ENCODE data around the gene TM9SF2. TPM values are rescaled to one million over a fixed set of nuclear protein-coding genes. Genes with fewer than 3 reads are reported as not detected.
A peak's percentile ranks its signal among the peaks of the same experiment; 100 is the strongest.

The TM9SF2 gene
- total RNA-seq, 1 donor = 165 TPM

DNA sequence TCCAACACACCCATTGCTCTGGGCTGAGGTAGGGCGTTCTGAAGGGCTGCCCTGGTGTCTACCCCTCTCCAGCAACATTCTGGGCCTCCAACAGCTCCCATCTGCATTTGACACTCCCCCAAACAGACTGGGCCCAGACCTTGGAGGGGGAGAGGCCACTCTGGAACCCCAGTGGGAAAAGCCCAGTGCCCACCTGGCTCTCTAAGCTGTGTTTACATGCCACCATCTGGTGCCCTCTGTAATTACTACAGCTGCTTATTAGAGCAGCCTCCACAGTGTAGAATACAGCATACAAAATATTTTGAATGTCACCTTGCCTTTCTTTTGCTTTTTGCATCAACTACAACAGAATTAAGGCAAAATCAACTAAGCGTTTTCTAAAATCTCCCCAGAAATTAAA is 35.8 kb upstream of the TM9SF2 start:
- H3K4me3 ChIP-seq (ENCODE audit: low read depth, low read length) = no peak overlapping the region
- TF ChIP-seq CTCF (IDR thresholded peaks at IDR 0.05; ENCODE audit: insufficient read depth, low read depth, low read length) = no peak
- no peak for DNase-seq (ENCODE audit: low read depth)

DNA sequence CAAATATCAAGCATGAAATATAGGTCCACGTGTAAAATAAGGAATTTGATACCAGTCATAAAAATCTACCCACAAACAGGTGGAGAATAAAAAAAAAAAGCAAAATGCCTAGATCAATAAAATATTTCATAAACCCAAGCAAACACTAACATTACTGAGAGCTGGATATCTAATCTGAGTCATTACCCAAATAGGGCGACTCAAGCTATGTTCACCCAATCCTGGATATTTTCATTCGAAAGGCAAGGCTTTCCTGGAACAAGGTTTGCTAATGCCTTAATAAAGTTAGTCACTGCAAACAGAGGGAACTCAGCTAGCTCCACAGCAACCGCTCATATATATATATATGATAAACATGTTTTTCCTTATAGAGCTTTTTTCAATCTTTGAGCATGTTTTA is 33.5 kb upstream of the TM9SF2 start:
- H3K4me3 ChIP-seq (ENCODE audit: low read depth, low read length) = no peak overlapping the region
- DNase-seq (ENCODE audit: low read depth) = peak; percentile 52
- no peak for TF ChIP-seq CTCF (IDR thresholded peaks at IDR 0.05; ENCODE audit: insufficient read depth, low read depth, low read length)

GRCh38 chr13:99469041-99469440 is 32.2 kb upstream of the TM9SF2 start:
- DNase-seq (ENCODE audit: low read depth) = no peak
- no peak for TF ChIP-seq CTCF (IDR thresholded peaks at IDR 0.05; ENCODE audit: insufficient read depth, low read depth, low read length)
- no peak overlapping the region for H3K4me3 ChIP-seq (ENCODE audit: low read depth, low read length)

GRCh38 chr13:99470027-99470426 is 31.2 kb upstream of the TM9SF2 start:
- TF ChIP-seq CTCF (IDR thresholded peaks at IDR 0.05; ENCODE audit: insufficient read depth, low read depth, low read length) = no peak

GRCh38 chr13:99471221-99472121 is 29.8 kb upstream of the TM9SF2 start:
- DNase-seq (ENCODE audit: low read depth) = no peak
- no peak overlapping the region for H3K4me3 ChIP-seq (ENCODE audit: low read depth, low read length)

More at GRCh38 chr13:99470027-99470426, 31.2 kb upstream of the TM9SF2 start:
- H3K4me3 ChIP-seq (ENCODE audit: low read depth, low read length) = no peak overlapping the region
- DNase-seq (ENCODE audit: low read depth) = no peak

GRCh38 chr13:99472122-99472440 is 29.2 kb upstream of the TM9SF2 start:
- no peak for TF ChIP-seq CTCF (IDR thresholded peaks at IDR 0.05; ENCODE audit: insufficient read depth, low read depth, low read length)
- no peak overlapping the region for H3K4me3 ChIP-seq (ENCODE audit: low read depth, low read length)
- no peak for DNase-seq (ENCODE audit: low read depth)

More at GRCh38 chr13:99471221-99472121, 29.8 kb upstream of the TM9SF2 start:
- TF ChIP-seq CTCF (IDR thresholded peaks at IDR 0.05; ENCODE audit: insufficient read depth, low read depth, low read length) = no peak
